Endothelial cell of umbilical vein (primary cell): Measurements from ENCODE around the gene BORCS5. TPM values are rescaled to one million over a fixed set of nuclear protein-coding genes. Genes with fewer than 3 reads are reported as not detected.

Source experiments
- BruUV-seq: library from RNA; stranded (reverse); fragments of 400-500 nt; replicated peaks from 2 replicates; lab custom pipeline; 2021; lab: Mats Ljungman, UMichigan
- CTCF ChIA-PET: fragments of 300-600, 350-600 bp; sonication (Branson Sonifier 250); formaldehyde crosslinking; loops from one replicate; lab custom pipeline; 2021; ENCODE audit warnings: antibody characterized with exemption, inconsistent platforms; lab: Charles Lee
- POLR2A ChIA-PET: fragments of 300-600, 350-600 bp; sonication (Branson Sonifier 250); formaldehyde crosslinking; loops from one replicate; lab custom pipeline; 2021; ENCODE audit warnings: antibody characterized with exemption, inconsistent platforms; lab: Charles Lee
- DNase-seq: peaks from one replicate; pipeline ENCODE4 v3.0.0-alpha.2; 2011; ENCODE audit warnings: low read depth, low spot score
- FAIRE-seq: peaks from 2 replicates; lab custom pipeline; 2011; peaks lifted over from hg19 to GRCh38; lab: Jason Lieb, UNC
- H2AFZ ChIP-seq: 2 replicates; pipeline ENCODE4 v1.6.0; 2012; ENCODE audit warnings: low read depth, low read length, control low read depth, inconsistent platforms
- H3K27ac ChIP-seq: 2 replicates; pipeline ENCODE4 v1.5.1; 2011; ENCODE audit warnings: low read depth, mild to moderate bottlenecking, control low read depth, low read length, moderate library complexity; ENCODE audit not compliant: insufficient read depth
- H3K27me3 ChIP-seq, 2 experiments: 2 replicates each; pipeline versions ENCODE4 v1.6.0 to v1.6.1; 2011; ENCODE audit warnings: low read length in 2 of 2, mixed read lengths in 1 of 2; ENCODE audit not compliant: control insufficient read depth in 2 of 2, insufficient read depth in 2 of 2
- H3K36me3 ChIP-seq, 2 experiments: 2 replicates in 1 of 2; 3 replicates in 1 of 2; pipeline ENCODE4 v1.5.1; 2011; ENCODE audit warnings: low read length in 2 of 2, mild to moderate bottlenecking in 1 of 2, moderate library complexity in 1 of 2; ENCODE audit not compliant: control insufficient read depth in 2 of 2, insufficient read depth in 2 of 2; ENCODE audit errors: extremely low read depth in 1 of 2
- H3K4me1 ChIP-seq: 3 replicates; pipeline ENCODE4 v1.5.1; 2011; ENCODE audit warnings: mild to moderate bottlenecking, low read length; ENCODE audit not compliant: control insufficient read depth, insufficient read depth; ENCODE audit errors: extremely low read depth
- H3K4me2 ChIP-seq: 2 replicates; pipeline ENCODE4 v1.6.1; 2011; ENCODE audit warnings: low read length, control low read depth, mixed read lengths; ENCODE audit not compliant: insufficient read depth
- H3K4me3 ChIP-seq, 3 experiments: fragments of 200-600 bp in 1 of 3; sonication (generic), shearing (Covaris generic) in 1 of 3; replicated peaks in 1 of 3; 2 replicates each; pipeline ENCODE4 v1.5.1; 2011 to 2016; ENCODE audit warnings: control low read depth in 3 of 3, low read length in 3 of 3, mild to moderate bottlenecking in 2 of 3, inconsistent platforms in 1 of 3, low read depth in 1 of 3, moderate library complexity in 1 of 3; ENCODE audit not compliant: insufficient read depth in 1 of 3
- H3K79me2 ChIP-seq: 2 replicates; pipeline ENCODE4 v1.6.0; 2012; ENCODE audit warnings: low read length, inconsistent platforms; ENCODE audit not compliant: control insufficient read depth, insufficient read depth
- H3K9ac ChIP-seq: replicated peaks from 2 replicates; pipeline ENCODE3; 2011; ENCODE audit warnings: low read length, control low read depth; ENCODE audit not compliant: insufficient read depth; ENCODE audit errors: extremely low read depth
- H3K9me1 ChIP-seq: replicated peaks from 3 replicates; pipeline ENCODE4 v1.6.0; 2011; ENCODE audit warnings: mild to moderate bottlenecking, low read length; ENCODE audit not compliant: control insufficient read depth, insufficient read depth; ENCODE audit errors: extremely low read depth
- H3K9me3 ChIP-seq: replicated peaks from 2 replicates; pipeline ENCODE4 v1.5.1; 2012; ENCODE audit warnings: low read length, inconsistent platforms; ENCODE audit not compliant: control insufficient read depth, insufficient read depth
- H4K20me1 ChIP-seq: replicated peaks from 2 replicates; pipeline ENCODE3; 2011; ENCODE audit warnings: mild to moderate bottlenecking, low read length; ENCODE audit not compliant: control insufficient read depth, insufficient read depth; ENCODE audit errors: extremely low read depth
- CTCF ChIP-seq, 2 donors: IDR thresholded peaks; 1 replicate in 1 of 2; 2 replicates in 1 of 2; pipeline ENCODE4 v1.5.1; 2011; ENCODE audit warnings: low read length in 2 of 2, mild to moderate bottlenecking in 2 of 2, moderate library complexity in 2 of 2, control low read depth in 1 of 2, inconsistent platforms in 1 of 2, low read depth in 1 of 2; ENCODE audit not compliant: insufficient read depth in 1 of 2; ENCODE audit errors: extremely low read depth in 1 of 2
- EZH2 ChIP-seq: IDR thresholded peaks from 2 replicates; pipeline ENCODE4 v1.6.1; 2012; ENCODE audit warnings: borderline replicate concordance, low read depth, mild to moderate bottlenecking, moderate library complexity, low read length, inconsistent platforms; ENCODE audit not compliant: severe bottlenecking
- FOS ChIP-seq: IDR thresholded peaks from 2 replicates; pipeline ENCODE4 v1.6.1; 2011; ENCODE audit warnings: mild to moderate bottlenecking, low read length, moderate library complexity, borderline replicate concordance; ENCODE audit not compliant: insufficient read depth
- GATA2 ChIP-seq: IDR thresholded peaks from 2 replicates; pipeline ENCODE4 v1.7.0; 2011; ENCODE audit warnings: low read depth, mild to moderate bottlenecking, moderate library complexity, mixed read lengths, low read length; ENCODE audit not compliant: insufficient read length, insufficient read depth
- JUN ChIP-seq: IDR thresholded peaks from 2 replicates; pipeline ENCODE4 v1.6.1; 2011; ENCODE audit warnings: borderline replicate concordance, low read depth; ENCODE audit not compliant: insufficient read length, insufficient read depth
- MAX ChIP-seq: IDR thresholded peaks from 2 replicates; pipeline ENCODE4 v1.6.1; 2011; ENCODE audit not compliant: insufficient read depth, insufficient read length
- MYC ChIP-seq: IDR thresholded peaks from one replicate; pipeline ENCODE4 v1.6.1; 2011; ENCODE audit warnings: mild to moderate bottlenecking, low read depth, low read length
- POLR2A ChIP-seq: IDR thresholded peaks from 2 replicates; pipeline ENCODE4 v1.6.1; 2012; ENCODE audit warnings: low read depth, mild to moderate bottlenecking, control low read depth, low read length
- POLR2AphosphoS5 ChIP-seq: IDR thresholded peaks from 2 replicates; pipeline ENCODE4 v1.6.1; 2012; ENCODE audit warnings: low read depth, mild to moderate bottlenecking, control low read depth, low read length, moderate library complexity; ENCODE audit not compliant: insufficient read depth
- dilution Hi-C: fragments of 300-500 bp; cut with MboI; formaldehyde crosslinking; loops from one replicate; pipeline ENCODE4 v1.15.0; 2019; ENCODE audit warnings: low sequenced_read_pairs; ENCODE audit not compliant: extremely low pct_ligation_motif_present
- intact Hi-C: fragments of 100-400 bp; cut with micrococcal nuclease; formaldehyde crosslinking; loops from one replicate; pipeline ENCODE4 v1.10.0; 2022
- polyA plus RNA-seq, 4 experiments: library from polyadenylated mRNA; depleted of rRNA in 3 of 4; stranded (reverse) in 3 of 4; unstranded in 1 of 4; fragments of >200 nt; gene quantifications; 2 replicates each; pipeline versions ENCODE4 v1.2.1 to v1.2.3, GENCODE V29; 2011 to 2012; ENCODE audit warnings: missing spikeins in 1 of 4
- total RNA-seq: library from RNA; stranded (reverse); gene quantifications from 2 replicates; pipeline ENCODE4 v1.2.3, GENCODE V29; 2021

BORCS5 gene
- total and polyA plus RNA-seq, 2 donors (not counting 3 experiments of a cell fraction or from before 2014, with no cell fraction given), result 8.3 to 10.5 TPM

DNA sequence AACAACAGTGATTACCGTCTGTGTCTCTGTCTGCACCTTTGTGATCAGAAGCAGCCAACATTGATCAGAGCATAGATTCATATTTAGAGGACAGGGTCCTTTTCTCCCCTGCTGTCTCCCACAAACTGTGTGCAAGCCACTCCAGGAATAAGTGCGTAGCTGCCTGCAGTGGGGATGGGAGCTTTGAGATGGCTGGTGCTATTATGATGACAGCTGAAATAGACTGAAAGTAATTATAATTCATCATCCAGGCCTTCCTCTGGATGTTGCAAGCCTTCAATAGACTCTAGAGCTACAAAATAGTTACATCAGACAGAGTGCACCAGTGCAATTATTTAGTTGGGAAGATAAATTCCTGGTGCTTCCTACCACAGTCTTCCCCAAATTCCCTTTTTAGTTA lies 68.1 kb downstream of the BORCS5 start:
- H3K9me1 ChIP-seq, result no peaks in the 10 kb centered on the region
- intact Hi-C loops (no loop called here), dilution Hi-C loops (no loop called here)
- H3K9me3 ChIP-seq, result no peaks in the 10 kb centered on the region
- FAIRE-seq (no peak), DNase-seq (no peak)
- no peak overlapping the region for H3K4me3 ChIP-seq
- ChIA-PET CTCF (interaction anchor here (0.9 to 1.5 kb wide), 3 partner anchors 10 to 13 kb away, joined by 3 to 4 read pairs (median 3); no protein-coding TSS in a partner anchor), POLR2A (no interaction called here)
- no peaks in the 10 kb centered on the region for H4K20me1 ChIP-seq
- H3K4me1 ChIP-seq, result peaks cover 15% of the 10 kb centered on the region
- no peaks in the 10 kb centered on the region for H3K27me3 ChIP-seq
- no peak overlapping the region for H3K27ac ChIP-seq
- no TSS peak for BruUV-seq
- no peak for TF ChIP-seq POLR2A
- no peak for TF ChIP-seq MAX
- no peak for TF ChIP-seq CTCF (IDR thresholded peaks at IDR 0.05; ENCODE audit: extremely low read depth in 1 of 2, insufficient read depth in 1 of 2, low read depth in 1 of 2, low read length in 2 of 2)
- no peak for TF ChIP-seq GATA2
- TF ChIP-seq EZH2, result no peak
- H3K79me2 ChIP-seq, result no peaks in the 10 kb centered on the region
- no peaks in the 10 kb centered on the region for H3K36me3 ChIP-seq
- no peak overlapping the region for H3K9ac ChIP-seq
- H2AFZ ChIP-seq, result no peak overlapping the region
- no peak overlapping the region for H3K4me2 ChIP-seq

DNA sequence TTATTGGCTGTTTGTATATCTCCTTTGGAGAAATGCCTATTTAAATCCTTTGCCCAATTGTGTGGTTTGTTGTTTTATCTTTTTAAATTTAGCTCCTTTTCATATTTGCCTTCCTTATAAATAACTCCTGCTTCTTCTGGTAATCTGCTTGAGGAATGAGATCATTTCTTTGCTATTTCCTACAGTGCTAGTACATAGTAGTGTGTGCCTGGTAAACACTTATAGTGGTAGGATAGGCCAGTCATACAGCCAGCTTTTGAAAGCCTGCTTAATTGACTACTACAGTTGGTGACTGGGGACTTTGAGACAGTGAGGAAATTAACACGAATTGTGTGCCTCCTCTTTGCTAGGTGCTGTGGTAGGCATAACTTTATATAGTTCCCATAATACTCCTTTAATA lies 68.7 kb downstream of the BORCS5 start:
- Histone ChIP-seq H3K9ac (no peak overlapping the region), H3K4me2 (peak overlapping the region; percentile 13), H3K27me3 (no peaks in the 10 kb centered on the region), H4K20me1 (no peaks in the 10 kb centered on the region), H3K79me2 (no peaks in the 10 kb centered on the region), H3K9me3 (no peaks in the 10 kb centered on the region), H2AFZ (no peak overlapping the region), H3K9me1 (no peaks in the 10 kb centered on the region), H3K36me3 (no peaks in the 10 kb centered on the region), H3K27ac (no peak overlapping the region), H3K4me3 (no peak overlapping the region), H3K4me1 (peaks cover 15% of the 10 kb centered on the region)
- DNase-seq (peak; percentile 78), FAIRE-seq (peak; percentile 77)
- POLR2A ChIA-PET, result no interaction called here
- no peak for TF ChIP-seq MAX
- TF ChIP-seq CTCF (IDR thresholded peaks at IDR 0.05; ENCODE audit: extremely low read depth in 1 of 2, insufficient read depth in 1 of 2, low read depth in 1 of 2, low read length in 2 of 2), result no peak
- no peak for TF ChIP-seq GATA2
- TF ChIP-seq POLR2AphosphoS5, result no peak
- no peak for TF ChIP-seq JUN
- no peak for TF ChIP-seq MYC
- TF ChIP-seq POLR2A, result no peak
- no peak for TF ChIP-seq EZH2
- TF ChIP-seq FOS, result no peak
- dilution Hi-C loops, result no loop called here
- CTCF ChIA-PET, result interaction anchor here (0.9 to 1.5 kb wide), 3 partner anchors 9 to 13 kb away, joined by 3 to 4 read pairs (median 3); no protein-coding TSS in a partner anchor
- intact Hi-C loops, result no loop called here
- no TSS peak for BruUV-seq
